KMS-11 (cell line): ENCODE data around the gene KIRREL1.

Source experiments
- H2AFZ ChIP-seq: fragments of 200-600 bp; sonication (generic); 2 replicates; pipeline ENCODE4 v1.6.1; 2016; ENCODE audit warnings: antibody characterized with exemption, mixed run types, low read depth
- H3K27ac ChIP-seq: fragments of 200-600 bp; sonication (generic); 2 replicates; pipeline ENCODE4 v1.6.1; 2016; ENCODE audit warnings: mild to moderate bottlenecking, mixed run types
- H3K27me3 ChIP-seq: fragments of 200-600 bp; sonication (generic); 2 replicates; pipeline ENCODE4 v1.6.1; 2017; ENCODE audit warnings: mild to moderate bottlenecking, low read depth, mixed run types, moderate library complexity; ENCODE audit not compliant: insufficient read depth
- H3K36me3 ChIP-seq: fragments of 200-600 bp; sonication (generic); 2 replicates; pipeline ENCODE4 v1.6.1; 2017; ENCODE audit warnings: mild to moderate bottlenecking, mixed run types; ENCODE audit not compliant: insufficient read depth
- H3K4me1 ChIP-seq: fragments of 200-600 bp; sonication (generic); 2 replicates; pipeline ENCODE4 v1.6.1; 2016; ENCODE audit warnings: mild to moderate bottlenecking, low read depth, mixed run types; ENCODE audit not compliant: poor library complexity, severe bottlenecking
- H3K4me2 ChIP-seq: fragments of 200-600 bp; sonication (generic); 2 replicates; pipeline ENCODE4 v1.7.0; 2016; ENCODE audit warnings: mild to moderate bottlenecking, mixed run types
- H3K4me3 ChIP-seq: fragments of 200-600 bp; sonication (generic); IDR thresholded peaks from 2 replicates; pipeline ENCODE4 v1.6.1; 2017; ENCODE audit warnings: low read depth, low read length, mixed read lengths; ENCODE audit not compliant: insufficient read depth
- H3K79me2 ChIP-seq: fragments of 200-600 bp; sonication (generic); 2 replicates; pipeline ENCODE4 v1.6.1; 2016; ENCODE audit warnings: low read depth, mixed run types; ENCODE audit not compliant: insufficient read depth
- H3K9ac ChIP-seq: fragments of 200-600 bp; sonication (generic); 2 replicates; pipeline ENCODE4 v1.6.1; 2016; ENCODE audit warnings: mild to moderate bottlenecking, mixed run types
- H4K20me1 ChIP-seq: fragments of 200-600 bp; sonication (generic); 2 replicates; pipeline ENCODE4 v1.6.1; 2016; ENCODE audit warnings: mild to moderate bottlenecking, mixed run types; ENCODE audit not compliant: insufficient read depth
- CTCF ChIP-seq: fragments of 200-600 bp; sonication (generic); conservative IDR thresholded peaks from 2 replicates; pipeline ENCODE4 v1.6.1; 2017; ENCODE audit warnings: low read depth, mild to moderate bottlenecking, antibody characterized with exemption, low read length, moderate library complexity, mixed read lengths

KIRREL1 gene

DNA sequence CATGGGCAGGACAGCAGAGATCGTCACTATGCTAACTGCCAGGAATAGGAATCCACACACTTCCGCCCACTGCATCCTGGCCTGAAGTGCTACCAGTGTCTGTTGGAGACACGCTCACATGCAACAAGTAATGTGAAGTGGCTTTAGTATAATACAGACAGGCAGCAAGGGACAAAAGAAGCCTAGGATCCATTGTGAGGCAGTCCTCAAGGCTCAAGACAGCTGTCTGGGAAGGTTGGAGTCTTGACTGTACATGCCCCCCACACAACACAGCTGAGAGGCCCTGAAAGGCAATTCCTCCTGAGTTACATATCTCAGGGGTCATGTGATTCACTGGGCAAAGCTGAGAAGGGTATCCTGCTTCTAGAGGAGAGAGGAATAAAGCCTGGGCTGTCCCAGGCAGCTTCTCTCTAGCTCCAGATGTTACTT, 147.3 kb downstream of the KIRREL1 start:
- Histone ChIP-seq H3K4me2 (no peak overlapping the region), H4K20me1 (no peaks in the 10 kb centered on the region), H2AFZ (no peak overlapping the region), H3K27ac (no peak overlapping the region), H3K9ac (no peak overlapping the region), H3K4me3 (no peak overlapping the region), H3K27me3 (no peaks in the 10 kb centered on the region), H3K4me1 (no peaks in the 10 kb centered on the region), H3K79me2 (no peaks in the 10 kb centered on the region), H3K36me3 (no peaks in the 10 kb centered on the region)
- no peak for TF ChIP-seq CTCF

DNA sequence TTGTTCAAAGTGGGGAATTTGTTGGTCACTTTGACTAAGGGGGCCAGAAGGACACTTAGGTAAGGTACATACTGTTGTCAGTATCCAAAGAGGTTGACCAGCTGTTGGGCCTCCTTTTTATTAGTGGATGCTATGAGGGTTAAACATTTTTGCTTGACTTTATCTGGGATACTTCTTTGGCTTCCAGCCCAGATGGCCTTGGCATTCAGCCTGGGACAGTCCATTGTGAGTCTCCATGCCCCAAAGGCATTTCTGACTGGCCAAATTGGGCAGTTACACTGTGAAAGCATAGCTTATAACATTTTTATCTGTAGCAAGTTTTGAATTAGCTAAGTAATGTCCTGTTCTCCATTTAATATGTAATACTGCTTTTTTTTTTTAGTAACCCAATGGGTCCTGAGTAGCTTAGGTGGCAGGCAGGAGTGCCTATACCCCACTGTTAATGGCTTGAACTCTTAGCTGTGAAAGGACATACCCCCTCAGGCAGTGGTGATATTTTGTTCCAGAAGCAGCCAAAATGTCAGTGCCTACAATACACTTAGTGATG, 151.8 kb downstream of the KIRREL1 start:
- no peaks in the 10 kb centered on the region for H3K27me3 ChIP-seq
- no peak overlapping the region for H2AFZ ChIP-seq

DNA sequence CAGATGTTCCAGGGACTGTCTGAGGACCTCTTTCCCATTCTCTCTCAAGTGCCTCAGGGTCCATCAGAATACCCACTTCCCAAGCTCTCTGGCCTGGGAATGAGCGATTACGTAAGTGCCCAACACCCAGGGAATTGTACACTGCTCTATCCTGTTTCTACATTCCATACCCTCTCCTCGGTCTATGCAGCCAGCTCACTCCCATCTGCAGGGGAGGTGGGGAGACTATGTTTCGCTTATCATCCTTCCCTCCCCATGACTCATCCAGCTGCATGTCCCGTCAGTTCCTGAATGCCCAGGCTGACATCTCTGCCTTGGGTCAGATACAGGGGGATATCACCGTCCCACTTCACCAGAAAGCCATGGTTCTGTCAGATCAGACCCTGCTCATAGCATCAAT, 152.7 kb downstream of the KIRREL1 start:
- Histone ChIP-seq H3K9ac (no peak overlapping the region), H3K27ac (no peak overlapping the region), H3K79me2 (no peaks in the 10 kb centered on the region), H4K20me1 (no peaks in the 10 kb centered on the region), H3K27me3 (0 out of 2 replicates have a peak, but pooled peaks cover 3% of the 10 kb centered on the region), H3K36me3 (no peaks in the 10 kb centered on the region), H2AFZ (no peak overlapping the region), H3K4me2 (no peak overlapping the region), H3K4me1 (peaks cover 11% of the 10 kb centered on the region), H3K4me3 (no peak overlapping the region)
- no peak for TF ChIP-seq CTCF

More for the DNA sequence above, 151.8 kb downstream of the KIRREL1 start:
- Histone ChIP-seq H3K36me3 (no peaks in the 10 kb centered on the region), H3K9ac (no peak overlapping the region), H3K4me2 (no peak overlapping the region), H4K20me1 (no peaks in the 10 kb centered on the region), H3K4me3 (no peak overlapping the region), H3K79me2 (no peaks in the 10 kb centered on the region), H3K27ac (no peak overlapping the region), H3K4me1 (peaks cover 8% of the 10 kb centered on the region)
- TF ChIP-seq CTCF = no peak

DNA sequence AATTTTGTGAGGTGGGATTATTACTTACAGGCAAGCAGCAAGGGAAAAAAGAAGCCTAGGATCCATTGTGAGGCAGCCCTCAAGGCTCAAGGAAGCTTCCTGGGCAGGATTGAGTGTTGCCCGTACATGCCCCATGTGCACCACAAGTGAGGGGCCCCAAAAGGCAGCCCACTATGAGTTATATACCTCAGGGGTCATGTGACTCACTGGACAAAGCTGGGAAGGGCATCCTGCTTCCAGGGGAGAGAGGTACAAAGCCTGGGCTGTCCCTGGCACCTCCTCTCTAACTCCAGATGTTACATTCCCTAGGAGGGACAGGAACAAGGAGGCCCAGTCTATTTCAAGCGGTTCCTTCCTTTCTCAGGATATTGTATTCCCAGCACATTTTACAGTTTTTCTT, 153.3 kb downstream of the KIRREL1 start:
- Histone ChIP-seq H3K4me3 (no peak overlapping the region), H2AFZ (no peak overlapping the region), H3K9ac (no peak overlapping the region), H3K79me2 (no peaks in the 10 kb centered on the region), H4K20me1 (no peaks in the 10 kb centered on the region), H3K27me3 (0 out of 2 replicates have a peak, but pooled peaks cover 3% of the 10 kb centered on the region), H3K4me1 (peaks cover 11% of the 10 kb centered on the region), H3K27ac (no peak overlapping the region), H3K36me3 (no peaks in the 10 kb centered on the region), H3K4me2 (no peak overlapping the region)
- no peak for TF ChIP-seq CTCF
